Vagina (tissue), 2 donors: Measurements from ENCODE around the gene HELZ.

Source experiments
- POLR2A ChIP-seq, 2 donors: fragments of 450-650 bp; IDR thresholded peaks; one replicate each; pipeline ENCODE4 v1.6.1; 2017; ENCODE audit warnings: antibody characterized with exemption in 2 of 2, mild to moderate bottlenecking in 2 of 2, moderate library complexity in 2 of 2
- POLR2AphosphoS5 ChIP-seq, 2 donors: sonication (generic); formaldehyde crosslinking; IDR thresholded peaks; one replicate each; pipeline ENCODE4 v1.9.0; 2017; ENCODE audit warnings: antibody characterized with exemption in 2 of 2, mild to moderate bottlenecking in 2 of 2, low read depth in 1 of 2; ENCODE audit not compliant: insufficient read depth in 1 of 2
- TF ChIP-seq, protein P1 (sequence below), 3 experiments: fragments of 450-650 bp in 2 of 3; fragments of 200-600 bp in 1 of 3; sonication (generic) in 1 of 3; IDR thresholded peaks; one replicate each; pipeline ENCODE4 v1.5.1; 2017 to 2019; ENCODE audit warnings: antibody characterized with exemption in 3 of 3, mild to moderate bottlenecking in 2 of 3, moderate library complexity in 2 of 3

GRCh38 chr17:67076290-67076689 is 168.7 kb downstream of the HELZ start:
- TF ChIP-seq, protein P1, sequence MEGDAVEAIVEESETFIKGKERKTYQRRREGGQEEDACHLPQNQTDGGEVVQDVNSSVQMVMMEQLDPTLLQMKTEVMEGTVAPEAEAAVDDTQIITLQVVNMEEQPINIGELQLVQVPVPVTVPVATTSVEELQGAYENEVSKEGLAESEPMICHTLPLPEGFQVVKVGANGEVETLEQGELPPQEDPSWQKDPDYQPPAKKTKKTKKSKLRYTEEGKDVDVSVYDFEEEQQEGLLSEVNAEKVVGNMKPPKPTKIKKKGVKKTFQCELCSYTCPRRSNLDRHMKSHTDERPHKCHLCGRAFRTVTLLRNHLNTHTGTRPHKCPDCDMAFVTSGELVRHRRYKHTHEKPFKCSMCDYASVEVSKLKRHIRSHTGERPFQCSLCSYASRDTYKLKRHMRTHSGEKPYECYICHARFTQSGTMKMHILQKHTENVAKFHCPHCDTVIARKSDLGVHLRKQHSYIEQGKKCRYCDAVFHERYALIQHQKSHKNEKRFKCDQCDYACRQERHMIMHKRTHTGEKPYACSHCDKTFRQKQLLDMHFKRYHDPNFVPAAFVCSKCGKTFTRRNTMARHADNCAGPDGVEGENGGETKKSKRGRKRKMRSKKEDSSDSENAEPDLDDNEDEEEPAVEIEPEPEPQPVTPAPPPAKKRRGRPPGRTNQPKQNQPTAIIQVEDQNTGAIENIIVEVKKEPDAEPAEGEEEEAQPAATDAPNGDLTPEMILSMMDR (IDR thresholded peaks at IDR 0.05): no peak
- TF ChIP-seq POLR2AphosphoS5 (IDR thresholded peaks at IDR 0.05; ENCODE audit: insufficient read depth in 1 of 2, low read depth in 1 of 2) (no peak), POLR2A (IDR thresholded peaks at IDR 0.05) (no peak)
